Hepatocyte (in vitro differentiated cells): ENCODE data around the gene ZNF700. TPM values are rescaled to one million over a fixed set of nuclear protein-coding genes. Genes with fewer than 3 reads are reported as not detected.
A peak's percentile ranks its signal among the peaks of the same experiment; 100 is the strongest.

ENCODE experiments used
- DNase-seq: peaks from one replicate; pipeline ENCODE4 v3.0.0-alpha.2; 2016; ENCODE audit warnings: low spot score
- H2AFZ ChIP-seq: fragments of 200-600 bp; sonication (generic); 2 replicates; pipeline ENCODE4 v1.6.0; 2016; ENCODE audit warnings: antibody characterized with exemption, mild to moderate bottlenecking
- H3K27ac ChIP-seq: fragments of 200-600 bp; sonication (generic); 2 replicates; pipeline ENCODE4 v1.5.1; 2016; ENCODE audit warnings: mild to moderate bottlenecking
- H3K27me3 ChIP-seq: fragments of 200-600 bp; sonication (generic); 2 replicates; pipeline ENCODE4 v1.6.1; 2016
- H3K36me3 ChIP-seq: fragments of 200-600 bp; sonication (generic); replicated peaks from 2 replicates; pipeline ENCODE4 v1.5.1; 2016; ENCODE audit warnings: low read depth; ENCODE audit not compliant: insufficient read depth
- H3K4me1 ChIP-seq: fragments of 200-600 bp; sonication (generic); 2 replicates; pipeline ENCODE4 v1.5.1; 2016; ENCODE audit warnings: mild to moderate bottlenecking, moderate library complexity; ENCODE audit not compliant: insufficient read depth
- H3K4me2 ChIP-seq: fragments of 200-600 bp; sonication (generic); 2 replicates; pipeline ENCODE4 v1.6.0; 2016
- H3K4me3 ChIP-seq: fragments of 200-600 bp; sonication (generic); 2 replicates; pipeline ENCODE4 v1.5.1; 2016; ENCODE audit warnings: mild to moderate bottlenecking
- H3K79me2 ChIP-seq: fragments of 200-600 bp; sonication (generic); 2 replicates; pipeline ENCODE4 v1.6.0; 2017; ENCODE audit warnings: mild to moderate bottlenecking
- H3K9me2 ChIP-seq: fragments of 200-600 bp; sonication (generic); replicated peaks from 2 replicates; pipeline ENCODE4 v1.6.0; 2017; ENCODE audit warnings: mild to moderate bottlenecking; ENCODE audit not compliant: insufficient read depth
- H3K9me3 ChIP-seq: fragments of 200-600 bp; sonication (generic); 2 replicates; pipeline ENCODE4 v1.5.1; 2016; ENCODE audit warnings: low read depth, mild to moderate bottlenecking
- H4K20me1 ChIP-seq: fragments of 200-600 bp; sonication (generic); 2 replicates; pipeline ENCODE4 v1.6.0; 2016; ENCODE audit warnings: mild to moderate bottlenecking; ENCODE audit not compliant: insufficient read depth, poor library complexity, severe bottlenecking
- EZH2 ChIP-seq: fragments of 200-600 bp; sonication (generic); IDR thresholded peaks from 2 replicates; pipeline ENCODE4 v1.6.1; 2016; ENCODE audit warnings: antibody characterized with exemption, mild to moderate bottlenecking, borderline replicate concordance
- EZH2phosphoT487 ChIP-seq: fragments of 200-600 bp; sonication (generic); IDR thresholded peaks from one replicate; pipeline ENCODE4 v1.6.1; 2018; ENCODE audit warnings: antibody characterized with exemption, mild to moderate bottlenecking, low read depth, moderate library complexity; ENCODE audit not compliant: unreplicated experiment, severe bottlenecking
- WGBS: methylation state at CpG from one replicate; pipeline ENCODE4 v1.1.6; 2016; ENCODE audit warnings: low lambda C conversion rate; ENCODE audit errors: missing lambda C conversion rate; 5-methylcytosine and 5-hydroxymethylcytosine counted together
- polyA plus RNA-seq: library from polyadenylated mRNA; unstranded; fragments of >200 nt; fragmentation: Nextera tagmentation; extraction: Ambion mirVana; gene quantifications from 2 replicates; pipeline ENCODE4 v1.2.1, GENCODE V29; 2016
- total RNA-seq: library from RNA; depleted of rRNA; stranded (reverse); fragments of >200 nt; gene quantifications from 2 replicates; pipeline ENCODE4 v1.2.3, GENCODE V29; 2014
- TF ChIP-seq, protein P1 (sequence below): fragments of 200-600 bp; sonication (generic); IDR thresholded peaks from 2 replicates; pipeline ENCODE4 v1.5.1; 2016; ENCODE audit warnings: antibody characterized with exemption, mild to moderate bottlenecking; ENCODE audit not compliant: poor library complexity

ZNF700 gene
- total and polyA plus RNA-seq, 2 experiments from 2014 or later: 5.6 to 11.7 TPM

GRCh38 chr19:11964858-11965645, 40.1 kb downstream of the ZNF700 start, which contains the start of gene ZNF763:
Gene ZNF763 (plus strand): TSS chr19:11965040. CDS start chr19:11965209, 169 bp downstream.
- Histone ChIP-seq H4K20me1 (no peaks in the 10 kb centered on the region), H3K4me1 (peaks cover 7% of the 10 kb centered on the region), H3K4me3 (peak within 1 kb of the TSS; percentile 67), H3K27ac (peak within 1 kb of the TSS; percentile 98), H3K9me2 (no peaks in the 10 kb centered on the region), H3K9me3 (no peaks in the 10 kb centered on the region), H3K4me2 (peak within 1 kb of the TSS; percentile 87), H3K27me3 (no peaks in the 10 kb centered on the region), H2AFZ (peak within 1 kb of the TSS; percentile 55), H3K79me2 (peaks cover 11% of the 10 kb centered on the region), H3K36me3 (no peaks in the 10 kb centered on the region)
- TF ChIP-seq, protein P1, sequence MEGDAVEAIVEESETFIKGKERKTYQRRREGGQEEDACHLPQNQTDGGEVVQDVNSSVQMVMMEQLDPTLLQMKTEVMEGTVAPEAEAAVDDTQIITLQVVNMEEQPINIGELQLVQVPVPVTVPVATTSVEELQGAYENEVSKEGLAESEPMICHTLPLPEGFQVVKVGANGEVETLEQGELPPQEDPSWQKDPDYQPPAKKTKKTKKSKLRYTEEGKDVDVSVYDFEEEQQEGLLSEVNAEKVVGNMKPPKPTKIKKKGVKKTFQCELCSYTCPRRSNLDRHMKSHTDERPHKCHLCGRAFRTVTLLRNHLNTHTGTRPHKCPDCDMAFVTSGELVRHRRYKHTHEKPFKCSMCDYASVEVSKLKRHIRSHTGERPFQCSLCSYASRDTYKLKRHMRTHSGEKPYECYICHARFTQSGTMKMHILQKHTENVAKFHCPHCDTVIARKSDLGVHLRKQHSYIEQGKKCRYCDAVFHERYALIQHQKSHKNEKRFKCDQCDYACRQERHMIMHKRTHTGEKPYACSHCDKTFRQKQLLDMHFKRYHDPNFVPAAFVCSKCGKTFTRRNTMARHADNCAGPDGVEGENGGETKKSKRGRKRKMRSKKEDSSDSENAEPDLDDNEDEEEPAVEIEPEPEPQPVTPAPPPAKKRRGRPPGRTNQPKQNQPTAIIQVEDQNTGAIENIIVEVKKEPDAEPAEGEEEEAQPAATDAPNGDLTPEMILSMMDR: peak; percentile 1
- TF ChIP-seq EZH2: no peak
- 1% methylated on average over 44 of the region's 47 CpGs for WGBS
- peak; percentile 96 for DNase-seq

- no peak for DNase-seq
- WGBS: 79% methylated on average over 1 of the region's 1 CpG
- H3K4me3 ChIP-seq: no peak overlapping the region
- H2AFZ ChIP-seq: no peak overlapping the region
- no peak overlapping the region for H3K4me2 ChIP-seq
- no peaks in the 10 kb centered on the region for H3K9me2 ChIP-seq
- H3K4me1 ChIP-seq: no peaks in the 10 kb centered on the region
- H3K79me2 ChIP-seq: peaks cover 11% of the 10 kb centered on the region
- TF ChIP-seq EZH2phosphoT487 (no peak), EZH2 (no peak)
- TF ChIP-seq, protein P1: no peak
- no peaks in the 10 kb centered on the region for H3K27me3 ChIP-seq
- H3K36me3 ChIP-seq: no peaks in the 10 kb centered on the region
- no peaks in the 10 kb centered on the region for H4K20me1 ChIP-seq
- H3K9me3 ChIP-seq: peaks cover 3% of the 10 kb centered on the region
- no peak overlapping the region for H3K27ac ChIP-seq
Observed at GRCh38 chr19:11970174-11970573, 45.3 kb downstream of the ZNF700 start.

GRCh38 chr19:11971041-11971440, 46.1 kb downstream of the ZNF700 start:
- no peaks in the 10 kb centered on the region for H3K36me3 ChIP-seq
- H3K79me2 ChIP-seq: peaks cover 11% of the 10 kb centered on the region
- H3K4me1 ChIP-seq: no peaks in the 10 kb centered on the region
- 95% methylated on average over 2 of the region's 2 CpGs for WGBS
- H2AFZ ChIP-seq: no peak overlapping the region
- H4K20me1 ChIP-seq: no peaks in the 10 kb centered on the region
- no peak for DNase-seq
- no peak overlapping the region for H3K27ac ChIP-seq
- no peak overlapping the region for H3K4me3 ChIP-seq
- TF ChIP-seq EZH2 (no peak), EZH2phosphoT487 (no peak)
- TF ChIP-seq, protein P1: no peak
- no peaks in the 10 kb centered on the region for H3K27me3 ChIP-seq
- peaks cover 7% of the 10 kb centered on the region for H3K9me3 ChIP-seq
- H3K4me2 ChIP-seq: no peak overlapping the region
- H3K9me2 ChIP-seq: no peaks in the 10 kb centered on the region
